ENCODE results near the gene MARF1.
"Not testable (repeated sequence)": the region's sequence is repeated elsewhere in the genome, so short reads cannot be mapped to it uniquely, and the experiment has no call there.

The MARF1 gene

DNA sequence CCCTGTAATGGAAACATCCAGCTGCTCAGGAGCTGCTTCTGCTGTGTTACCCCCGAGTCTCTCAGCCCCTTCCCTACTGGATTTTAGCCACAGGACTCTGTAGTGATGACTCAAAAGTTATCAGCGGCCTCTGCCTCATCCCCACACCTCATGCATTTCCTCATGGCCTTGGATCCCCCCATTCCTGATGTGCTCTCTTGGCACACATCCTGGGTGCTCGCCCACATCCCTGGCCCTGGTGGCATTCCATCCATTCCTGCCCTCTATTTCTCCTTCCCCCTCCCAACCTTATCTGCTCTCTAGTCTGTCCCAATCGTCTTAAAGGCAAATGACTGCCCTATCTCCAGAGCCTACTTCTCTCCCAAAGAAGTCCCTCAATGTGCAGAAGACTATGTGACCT lies 24.6 kb downstream of the MARF1 start:
- DNase-seq, result no peak

DNA sequence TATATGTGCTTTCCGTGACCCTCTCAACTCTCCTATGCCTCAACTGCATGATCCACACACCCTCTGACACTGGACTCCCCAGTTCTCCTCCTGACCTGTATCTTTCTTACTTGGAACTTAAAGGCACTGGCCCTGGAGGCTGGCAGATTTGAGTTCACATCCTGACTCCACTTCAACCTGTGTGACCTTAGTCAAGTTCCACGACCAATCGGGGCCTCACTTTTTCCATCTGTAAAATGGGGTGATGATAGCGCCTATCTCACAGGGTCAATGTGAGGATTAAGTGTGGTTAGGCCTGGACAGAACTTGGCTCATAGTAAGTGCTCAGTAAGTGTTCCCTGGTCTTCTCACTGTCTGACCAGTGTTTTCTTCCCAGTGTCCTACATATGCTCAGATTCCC lies 25.1 kb downstream of the MARF1 start:
- no peak for DNase-seq

DNA sequence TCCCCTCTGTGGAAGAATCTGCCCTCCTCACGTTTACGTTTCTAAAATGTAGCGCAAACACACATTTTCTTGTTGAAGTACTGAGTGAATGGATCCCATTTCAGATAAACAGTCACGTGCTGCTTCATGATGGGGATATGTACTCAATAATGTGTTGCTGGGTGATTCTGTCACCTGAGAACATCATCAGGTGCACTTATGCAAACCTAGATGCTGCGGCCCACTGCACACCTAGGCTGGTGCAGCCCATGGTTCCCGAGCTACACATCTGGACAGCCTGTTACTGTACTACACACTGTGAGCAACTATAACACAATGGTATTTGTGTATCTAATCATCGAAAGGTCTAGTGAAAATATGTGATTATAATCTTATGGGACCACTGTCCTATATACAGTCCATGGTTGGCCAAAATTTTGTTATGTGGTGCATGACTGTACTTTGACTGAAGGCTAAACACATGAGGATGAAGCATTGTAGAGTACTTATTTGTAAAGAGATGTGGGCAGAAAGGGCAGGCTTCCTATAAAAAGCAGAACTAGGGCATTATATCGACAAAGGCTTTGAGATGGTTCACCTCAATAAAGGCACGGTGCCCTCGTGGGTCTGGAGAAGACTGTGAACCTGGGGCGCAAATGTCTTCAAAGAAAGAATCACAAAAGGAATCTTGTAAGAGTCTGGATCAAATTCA lies 26.3 kb downstream of the MARF1 start:
- no peak for DNase-seq

DNA sequence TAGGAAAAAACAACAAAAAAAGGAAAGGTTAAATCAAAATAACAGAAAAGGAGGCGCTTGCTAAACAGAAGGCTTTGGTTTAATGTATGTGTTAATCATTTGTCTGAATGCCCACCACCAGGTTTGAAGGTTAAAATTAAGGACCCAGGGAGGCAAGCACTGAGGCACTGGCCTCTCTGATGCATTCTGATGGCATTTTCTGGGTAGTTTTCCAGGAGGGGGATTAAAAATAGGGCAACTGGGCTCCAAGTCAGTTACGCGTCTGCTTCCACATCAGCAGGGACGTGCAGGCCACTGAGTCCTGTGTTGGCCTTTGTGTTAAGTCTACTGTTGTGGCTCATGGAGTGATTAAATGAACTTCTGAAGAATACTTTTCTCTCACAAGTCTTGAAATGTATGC lies 26.9 kb downstream of the MARF1 start:
- DNase-seq, result no peak

DNA sequence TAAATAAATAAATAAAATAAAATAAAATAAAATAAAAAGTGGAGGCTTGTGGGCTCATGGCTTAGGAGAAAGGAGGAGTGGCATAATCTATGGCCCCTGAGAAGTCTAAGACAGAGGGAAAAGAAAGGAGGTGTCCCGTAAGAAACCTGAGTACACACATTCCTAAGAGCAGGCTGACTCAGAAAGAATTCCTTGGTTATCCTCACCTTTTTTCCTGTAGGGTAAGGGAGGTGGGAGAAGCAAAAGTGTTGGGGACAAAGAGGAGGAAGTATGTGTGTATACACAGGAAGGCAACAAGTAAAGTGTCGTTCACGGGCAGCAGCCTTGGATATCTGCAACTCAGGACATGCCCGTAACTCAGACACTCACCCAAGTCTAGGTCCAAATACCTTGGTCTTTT lies 29.3 kb downstream of the MARF1 start:
- no peak for DNase-seq

DNA sequence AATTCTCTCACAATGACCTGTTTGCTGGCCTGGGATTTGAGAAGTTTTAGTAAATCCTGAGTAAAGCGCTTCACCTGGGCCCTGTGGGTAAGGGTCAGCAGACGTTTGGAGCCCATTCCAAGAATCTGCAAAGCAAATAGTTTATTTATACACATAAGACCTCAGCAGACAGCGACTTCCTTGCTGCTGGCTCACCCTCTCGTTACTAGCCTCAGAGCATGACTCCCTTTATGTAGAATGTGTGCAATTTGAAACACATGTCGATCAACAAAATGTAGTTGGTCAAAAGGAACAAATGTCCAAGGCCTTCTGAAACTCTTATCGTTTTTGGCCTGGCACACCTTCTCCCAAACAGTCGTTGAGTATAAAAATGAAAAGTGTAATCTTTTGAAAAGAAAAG lies 31.3 kb downstream of the MARF1 start:
- no peak for DNase-seq

DNA sequence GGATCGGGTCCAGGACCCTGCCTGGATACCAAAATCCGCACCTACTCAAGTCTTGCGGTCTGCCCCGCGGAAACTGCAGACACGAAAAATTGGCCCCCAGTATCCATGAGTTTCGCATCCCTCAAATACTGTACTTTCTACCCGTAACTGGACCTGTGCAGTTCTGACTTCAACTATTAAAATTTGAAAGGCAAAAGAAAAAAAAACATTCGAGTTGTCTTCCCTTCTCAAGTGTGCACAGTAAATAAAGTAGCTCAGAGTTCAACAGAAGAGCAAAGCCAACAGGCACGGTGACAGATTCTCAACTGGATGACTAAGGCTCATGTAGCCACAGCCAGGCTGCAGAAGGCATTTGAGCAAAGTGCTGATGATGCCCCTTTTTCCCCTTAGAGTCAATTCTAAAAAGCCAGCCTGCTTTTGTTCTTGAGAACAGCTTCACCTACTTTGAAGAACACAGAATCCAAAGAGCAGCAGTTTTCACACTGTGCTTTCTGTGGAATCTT lies 32.5 kb downstream of the MARF1 start:
- DNase-seq, result no peak

DNA sequence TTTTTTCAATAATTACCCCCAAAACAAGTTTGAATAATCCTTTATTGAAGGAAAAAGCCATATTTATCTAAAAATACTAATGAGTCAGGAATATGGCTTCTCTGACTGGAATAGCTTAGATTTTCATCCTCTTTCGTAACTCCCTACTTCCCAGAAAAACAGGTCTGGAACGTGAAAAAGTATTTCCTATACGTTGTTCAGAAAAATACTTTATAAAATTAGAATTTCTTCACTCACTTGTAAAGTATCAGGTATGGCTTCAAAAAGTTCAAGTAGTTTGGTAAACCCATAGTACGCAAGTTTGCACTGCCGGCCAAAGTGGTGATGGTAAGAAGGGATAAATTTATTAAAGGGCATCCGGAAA lies 33.7 kb downstream of the MARF1 start:
- DNase-seq, result no peak

DNA sequence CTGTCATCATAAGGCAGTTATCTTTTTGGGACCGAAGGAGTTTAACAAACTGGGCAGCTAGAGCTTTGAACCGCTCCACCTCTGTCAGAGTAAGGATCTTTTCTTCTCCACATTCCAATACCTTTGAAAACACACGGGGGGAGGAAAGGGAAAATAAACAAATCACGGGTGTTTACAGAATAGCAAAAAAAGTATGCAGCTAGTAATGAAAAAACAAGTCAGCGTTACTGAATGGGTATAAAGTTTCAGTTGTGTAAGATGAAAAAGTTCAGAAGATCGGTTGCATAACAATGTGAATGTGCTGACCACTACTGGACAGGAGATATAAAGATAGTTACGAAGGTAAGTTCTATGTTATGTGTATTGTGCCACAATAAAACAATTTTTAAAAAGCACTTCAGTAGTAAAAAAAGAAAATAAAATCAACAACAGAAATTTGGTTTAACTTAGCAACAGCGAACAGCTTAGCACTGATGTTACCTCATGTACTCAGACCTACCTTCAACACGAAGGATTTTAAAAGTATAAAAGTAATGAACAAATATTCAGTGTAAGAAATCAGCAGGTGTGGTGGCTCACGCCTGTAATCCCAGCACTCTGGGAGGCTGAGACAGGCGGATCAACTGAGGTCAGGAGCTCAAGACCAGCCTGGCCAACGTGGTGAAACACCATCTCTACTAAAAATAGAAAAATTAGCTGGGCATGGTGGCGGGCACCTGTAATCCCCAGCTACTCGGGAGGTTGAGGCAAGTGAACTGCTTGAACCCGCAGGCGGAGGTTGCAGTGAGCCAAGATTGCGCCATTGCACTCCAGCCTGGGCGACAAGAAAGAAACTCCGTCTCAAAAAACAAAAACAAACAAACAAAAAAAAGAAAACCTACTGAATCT lies 34.3 kb downstream of the MARF1 start:
- DNase-seq, result no peak

DNA sequence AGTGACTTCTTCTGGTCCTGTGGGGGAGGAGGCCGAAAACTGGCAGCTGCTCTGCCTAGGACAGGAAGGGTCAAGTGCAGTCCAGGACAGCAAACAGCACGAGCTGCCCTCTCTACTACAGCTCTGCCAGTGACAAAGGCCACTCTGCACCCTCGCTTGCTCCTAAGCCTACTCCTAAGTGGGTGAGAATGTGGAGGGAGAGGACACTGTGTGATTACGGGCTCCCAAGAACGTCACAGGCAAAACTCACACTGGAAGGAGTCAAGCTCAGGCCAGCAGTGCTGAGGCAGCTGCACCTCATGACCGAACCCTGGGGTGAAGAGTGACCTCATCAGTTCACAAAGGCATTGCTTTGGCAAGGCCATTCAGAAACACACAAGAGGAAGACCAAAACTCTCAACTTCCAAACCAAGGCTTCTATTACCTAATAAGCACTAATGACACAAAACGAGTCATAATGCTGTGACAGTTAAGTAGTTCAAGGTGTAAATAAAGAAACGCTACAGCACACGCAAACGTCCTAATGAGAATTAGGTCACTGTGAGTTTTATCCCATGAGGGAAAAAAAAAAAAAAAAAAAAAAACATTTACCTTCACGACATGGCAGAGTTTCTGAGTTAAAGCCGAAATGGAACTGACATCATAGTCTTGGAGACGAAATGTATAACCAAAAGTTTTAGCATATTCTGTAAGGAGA lies 35.1 kb downstream of the MARF1 start:
- no peak for DNase-seq

DNA sequence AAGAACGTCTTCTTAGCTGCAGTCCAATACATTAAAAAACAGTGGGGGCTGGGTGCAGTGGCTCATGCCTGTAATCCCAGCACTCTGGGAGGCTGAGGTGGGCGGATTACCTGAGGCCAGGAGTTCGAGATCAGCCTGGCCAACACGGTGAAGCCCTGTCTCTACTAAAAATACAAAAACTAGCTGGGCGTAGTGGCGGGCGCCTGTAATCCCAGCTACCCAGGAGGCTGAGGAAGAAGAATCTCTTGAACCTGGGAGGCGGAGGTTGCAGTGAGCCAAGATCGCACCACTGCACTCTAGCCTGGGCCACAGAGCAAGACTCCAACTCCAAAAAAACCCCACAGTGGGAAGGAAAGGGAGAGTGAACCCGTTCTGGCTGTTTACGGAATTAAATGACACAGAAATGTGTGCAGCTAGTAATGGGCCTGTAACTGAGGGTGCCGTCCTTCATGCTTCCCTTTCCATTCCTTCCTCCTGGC lies 35.7 kb downstream of the MARF1 start:
- not testable (repeated sequence) for DNase-seq

DNA sequence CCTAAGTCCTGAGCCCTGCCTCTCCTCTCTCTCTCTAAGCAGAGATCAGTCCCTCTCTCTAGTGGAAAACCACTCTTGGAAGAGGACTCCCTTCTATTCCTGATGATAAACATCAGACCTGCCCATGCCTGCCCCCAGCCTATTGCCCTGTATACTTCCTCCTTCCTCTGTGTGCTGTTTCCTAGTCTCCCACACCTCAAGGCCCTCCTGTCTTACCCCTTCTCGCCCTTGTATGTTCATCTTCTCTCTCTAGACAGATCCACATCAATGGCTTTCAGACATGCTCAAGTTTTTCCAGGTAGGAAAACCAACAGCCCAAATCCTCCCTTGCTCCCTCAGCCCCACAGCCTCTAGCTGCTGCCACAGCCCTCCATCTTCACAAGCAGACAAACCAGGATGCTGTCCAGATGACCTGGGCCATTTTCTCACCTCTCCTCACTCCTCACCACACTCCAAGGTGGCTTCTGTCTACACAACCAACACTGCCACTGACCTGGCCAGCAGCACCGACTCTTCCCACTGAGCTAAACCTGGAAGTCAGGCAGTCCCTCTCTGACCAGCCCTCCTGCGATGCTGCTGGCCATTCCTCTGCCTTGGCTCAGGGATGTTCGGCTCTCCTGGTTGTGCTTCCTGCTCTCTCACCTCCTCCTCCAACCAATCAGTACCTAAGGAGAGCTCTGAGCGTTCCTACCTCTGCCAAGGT lies 36.3 kb downstream of the MARF1 start:
- no peak for DNase-seq

DNA sequence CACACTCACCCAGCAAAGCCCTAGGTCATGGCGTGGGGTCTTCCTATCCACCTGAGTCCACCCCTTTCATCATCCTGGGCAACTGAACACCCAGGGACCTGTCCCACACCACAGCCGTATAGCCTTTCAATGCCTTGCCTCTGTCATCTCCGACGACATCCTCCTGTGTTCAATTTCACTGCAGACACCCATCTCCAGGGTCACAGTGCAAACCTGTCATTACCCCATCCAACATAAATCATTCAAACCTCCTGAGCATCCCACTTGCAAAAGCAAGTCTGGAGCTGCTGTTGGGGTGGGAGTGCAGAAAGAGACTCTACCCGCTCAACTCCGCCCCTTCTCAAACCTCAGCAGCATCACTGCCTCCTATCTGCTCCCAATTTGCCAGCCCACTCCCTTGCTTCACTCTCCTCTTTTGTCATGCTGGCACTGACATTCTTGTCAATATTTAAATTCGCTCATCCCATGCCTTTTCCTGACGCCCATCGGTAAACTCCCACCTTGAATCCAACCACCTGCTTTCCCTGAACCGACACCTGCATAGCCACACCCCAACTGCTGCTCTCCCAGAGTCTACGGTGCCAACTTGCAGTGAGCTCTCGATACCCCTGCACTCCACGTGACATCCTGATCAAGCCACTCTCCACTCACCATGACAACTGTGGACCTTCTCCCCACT lies 37.0 kb downstream of the MARF1 start:
- DNase-seq, result no peak

DNA sequence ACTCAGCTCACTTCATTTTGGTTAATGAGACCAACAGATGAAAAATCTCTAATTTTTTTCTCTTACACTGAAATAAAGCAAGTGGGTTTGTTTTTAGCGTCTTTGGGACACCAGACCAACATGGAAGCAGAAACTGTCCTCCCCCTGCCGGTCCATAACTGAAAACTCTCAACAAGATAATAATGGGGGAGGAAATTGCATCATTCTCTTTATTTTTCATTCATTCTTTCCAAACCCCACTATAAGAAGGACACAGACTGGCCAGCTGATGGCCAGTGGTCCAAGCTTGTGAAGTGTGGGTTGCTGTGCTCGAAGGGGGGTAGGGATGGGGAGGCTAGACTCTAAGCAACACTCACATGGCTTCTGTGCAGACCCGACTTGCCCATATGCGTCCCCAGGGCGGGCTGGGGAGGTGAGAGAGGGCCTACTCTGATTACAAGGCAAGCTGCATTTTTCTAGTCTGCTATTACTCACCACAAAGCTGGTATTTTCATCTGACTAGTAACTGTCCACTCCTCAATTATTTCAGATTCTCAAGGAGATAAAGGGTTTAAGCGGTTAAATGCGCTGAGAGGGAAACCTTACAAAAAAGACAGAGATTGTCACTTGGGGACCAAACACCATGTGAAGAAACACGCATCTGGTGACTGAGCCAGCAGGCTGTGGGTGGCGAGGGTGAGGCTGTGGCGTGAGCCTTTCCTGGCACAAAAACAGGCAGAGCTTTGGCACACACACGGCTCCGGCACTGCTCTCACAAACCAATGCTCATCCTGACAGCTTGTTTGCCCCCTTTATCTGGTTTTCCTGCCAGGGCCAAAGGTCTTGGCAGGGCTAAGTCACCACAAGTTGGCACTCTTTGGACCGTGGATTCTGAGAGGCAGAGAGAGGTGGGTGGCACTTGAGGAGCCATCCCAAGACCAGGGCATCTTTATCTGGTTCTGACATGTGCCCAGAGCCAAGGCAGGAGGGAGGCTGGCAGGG lies 38.2 kb downstream of the MARF1 start:
- no peak for DNase-seq

DNA sequence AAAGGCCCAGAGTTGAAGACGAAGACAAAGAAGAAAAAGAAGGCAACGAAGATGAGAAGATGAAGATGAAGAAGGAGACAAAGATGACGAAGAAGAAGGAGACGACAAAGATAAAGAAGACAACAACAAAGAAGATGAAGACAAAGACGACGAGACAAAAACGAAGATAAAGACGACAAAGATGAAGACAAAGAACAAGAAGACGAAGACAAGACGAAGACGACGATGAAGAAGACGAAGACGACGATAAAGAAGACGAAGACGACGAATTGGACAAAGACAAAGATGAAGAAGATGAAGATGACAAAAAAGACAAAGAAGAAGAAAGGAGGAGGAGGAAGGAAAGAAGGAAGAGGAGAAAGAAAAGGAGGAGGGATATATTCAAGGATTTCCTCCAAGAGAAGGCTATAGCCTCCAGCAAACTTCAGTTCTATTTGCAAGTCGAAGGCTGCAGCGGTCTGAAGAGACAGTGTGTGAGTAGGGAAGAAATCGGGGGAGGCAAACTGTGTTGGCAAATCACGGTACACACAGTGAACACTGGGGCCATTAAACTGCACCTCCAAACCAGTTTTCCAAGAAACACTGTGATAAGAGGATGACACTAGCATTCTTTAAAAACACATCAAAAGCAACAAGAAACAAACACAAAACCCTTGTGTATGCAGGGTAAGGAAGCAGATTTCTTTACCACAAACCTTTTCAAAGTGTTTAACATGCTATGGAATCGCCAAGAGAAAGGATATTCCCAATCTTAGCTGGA lies 40.5 kb downstream of the MARF1 start:
- DNase-seq, result no peak

DNA sequence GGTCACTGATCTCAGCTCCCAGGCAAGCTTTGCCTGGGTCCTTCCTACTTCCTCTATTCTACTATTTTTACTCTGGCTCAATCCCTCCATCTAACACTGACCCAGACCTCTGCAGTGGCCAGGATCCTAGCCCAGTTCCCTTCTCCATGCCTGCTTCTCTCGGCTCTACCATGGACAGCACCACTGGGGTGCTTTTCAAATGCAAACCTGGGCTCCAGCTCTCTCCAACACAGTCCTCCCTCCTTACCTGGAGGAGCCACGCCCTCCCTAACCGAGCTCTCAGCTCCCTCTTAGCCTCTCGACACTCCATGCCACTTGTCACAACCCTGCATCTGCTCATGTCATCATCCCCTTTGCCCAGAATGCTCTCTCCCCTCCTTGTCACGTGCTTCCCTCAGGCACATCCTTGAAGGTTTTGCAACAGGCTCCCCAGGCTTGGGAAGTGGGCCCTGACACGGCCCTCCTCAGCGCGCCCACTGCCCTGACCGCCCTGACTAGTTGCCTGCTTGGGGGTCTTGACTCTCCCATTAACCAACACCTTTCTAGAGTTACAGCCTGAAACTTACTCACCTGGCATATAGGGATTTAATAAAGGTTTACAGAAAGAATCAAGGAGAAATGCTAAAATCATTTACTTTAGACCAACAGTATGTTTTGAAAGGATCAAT lies 41.6 kb downstream of the MARF1 start:
- DNase-seq, result no peak

DNA sequence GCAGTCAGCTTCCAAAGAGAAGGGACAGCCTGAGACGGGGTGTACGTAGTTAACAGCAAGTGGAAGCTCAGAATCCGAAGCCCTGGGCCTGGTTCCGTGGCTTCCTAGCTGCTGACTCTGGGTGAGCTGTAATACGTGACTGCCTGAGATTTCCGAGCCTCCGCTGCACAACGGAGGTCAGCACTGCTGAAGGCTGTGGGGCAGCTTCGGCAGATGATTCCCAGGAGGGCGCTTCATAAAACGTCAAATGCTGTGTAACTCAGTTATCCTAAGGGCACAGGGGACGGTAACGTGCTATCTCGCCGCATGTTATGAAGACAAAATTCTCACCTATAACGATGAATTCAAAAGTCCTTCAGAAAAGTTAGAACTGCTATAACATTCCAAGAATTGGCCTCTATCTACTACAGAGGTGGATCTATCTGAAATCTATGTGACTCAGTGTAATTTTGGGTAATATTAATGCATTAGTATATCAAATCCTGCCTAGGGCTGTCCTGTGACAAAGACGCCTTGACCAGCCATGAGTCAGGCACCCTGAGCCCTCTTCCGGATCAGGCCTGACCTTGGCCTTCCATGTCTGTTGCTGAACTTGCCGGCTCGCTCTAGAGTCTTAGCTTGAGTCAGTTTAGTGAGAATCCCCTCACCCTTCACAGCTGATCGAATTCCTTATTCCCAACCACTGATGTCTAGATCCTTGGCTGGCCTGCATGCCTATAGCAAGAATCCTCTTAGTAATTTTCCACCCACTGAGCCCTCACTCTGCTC lies 43.5 kb downstream of the MARF1 start:
- no peak for DNase-seq

DNA sequence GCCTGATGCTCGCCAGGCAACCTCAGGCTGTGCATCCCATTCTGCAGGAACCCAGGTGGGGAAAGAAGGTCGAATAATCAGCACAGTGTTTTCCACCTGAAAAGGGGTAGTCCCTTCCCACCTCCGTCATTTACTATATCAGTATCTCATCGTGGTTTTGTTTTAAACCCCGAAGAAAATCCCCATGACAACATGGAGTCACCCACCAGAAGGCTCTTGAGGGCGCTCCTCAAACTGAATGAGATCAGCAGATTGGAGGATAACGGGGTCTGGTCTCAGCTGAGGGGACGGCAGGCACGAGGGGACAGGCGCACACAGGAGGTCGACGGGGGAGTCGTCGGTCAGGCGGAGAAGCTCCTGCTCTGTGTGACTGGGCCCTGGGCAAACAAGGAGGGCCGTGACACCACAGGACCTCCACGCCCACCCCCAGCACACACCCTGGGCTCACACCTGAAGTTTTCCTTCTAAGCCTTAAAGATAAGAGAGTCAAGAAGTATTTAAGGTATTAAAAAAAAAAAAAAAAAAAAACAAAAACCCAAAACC lies 44.2 kb downstream of the MARF1 start:
- no peak for DNase-seq
